ENCODE data around the gene ZBTB48.

ZBTB48 gene

GRCh38 chr1:6580593-6581409 is 1.0 kb downstream of the ZBTB48 start:
- no peak for TF ChIP-seq CTCF (IDR thresholded peaks at IDR 0.05; ENCODE audit: insufficient read depth, missing control alignments)
- FAIRE-seq: no peak
- DNase-seq (ENCODE audit: insufficient read length, low spot score): no peak

- FAIRE-seq (no peak), DNase-seq (ENCODE audit: insufficient read length, low spot score) (no peak)
- no peak for TF ChIP-seq CTCF (IDR thresholded peaks at IDR 0.05; ENCODE audit: insufficient read depth, missing control alignments)
Observed at GRCh38 chr1:6581561-6582305, 1.9 kb downstream of the ZBTB48 start.

GRCh38 chr1:6582370-6582769 is 2.6 kb downstream of the ZBTB48 start:
- FAIRE-seq: no peak

GRCh38 chr1:6584126-6585080 is 4.6 kb downstream of the ZBTB48 start:
- FAIRE-seq (no peak), DNase-seq (ENCODE audit: insufficient read length, low spot score) (no peak)
- no peak for TF ChIP-seq CTCF (IDR thresholded peaks at IDR 0.05; ENCODE audit: insufficient read depth, missing control alignments)

More at GRCh38 chr1:6582370-6582769, 2.6 kb downstream of the ZBTB48 start:
- TF ChIP-seq CTCF (IDR thresholded peaks at IDR 0.05; ENCODE audit: insufficient read depth, missing control alignments): no peak
- DNase-seq (ENCODE audit: insufficient read length, low spot score): no peak

- DNase-seq (ENCODE audit: insufficient read length, low spot score): no peak
- FAIRE-seq: no peak
- TF ChIP-seq CTCF (IDR thresholded peaks at IDR 0.05; ENCODE audit: insufficient read depth, missing control alignments): no peak
Observed at GRCh38 chr1:6585081-6585722, 5.4 kb downstream of the ZBTB48 start.

GRCh38 chr1:6585841-6586240 is 6.0 kb downstream of the ZBTB48 start:
- DNase-seq (ENCODE audit: insufficient read length, low spot score) (no peak), FAIRE-seq (no peak)
- no peak for TF ChIP-seq CTCF (IDR thresholded peaks at IDR 0.05; ENCODE audit: insufficient read depth, missing control alignments)
